ENCODE results near the gene CEND1.

DNA sequence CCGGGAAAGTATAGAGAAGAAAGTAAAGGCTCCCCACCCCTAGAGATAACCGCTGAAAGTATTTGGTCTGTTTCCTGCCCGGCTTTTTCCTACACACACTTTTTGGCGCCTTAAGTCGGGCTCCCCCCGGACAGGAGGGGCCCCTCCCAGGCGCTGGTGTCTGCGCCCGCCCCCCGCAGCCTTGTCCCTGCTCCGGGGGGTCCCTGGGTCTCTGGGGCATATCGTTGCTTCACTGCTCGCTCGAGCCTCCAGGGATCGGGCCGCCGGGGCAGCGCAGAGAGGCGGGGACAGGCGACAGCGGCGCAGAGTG, 36.9 kb upstream of the CEND1 start:
- no peak for TF ChIP-seq POLR2AphosphoS5 (IDR thresholded peaks at IDR 0.05)
- no peak for TF ChIP-seq POLR2A (IDR thresholded peaks at IDR 0.05)
- TF ChIP-seq CTCF (IDR thresholded peaks at IDR 0.05): no peak
- no peak for TF ChIP-seq EP300 (IDR thresholded peaks at IDR 0.05)

Data from gastroesophageal sphincter (tissue), 3 donors.